ENCODE results near the gene CHPT1. TPM values are rescaled to one million over a fixed set of nuclear protein-coding genes. Genes with fewer than 3 reads are reported as not detected.
A peak's percentile ranks its signal among the peaks of the same experiment; 100 is the strongest.

Gene CHPT1
- total and polyA plus RNA-seq, 11 donors: 73.5 to 208 (median 98.9) TPM

- no peak for ATAC-seq
- Histone ChIP-seq H3K4me1 (no peaks in the 10 kb centered on the region), H3K27ac (no peak overlapping the region)
These were observed 40.0 kb downstream of the CHPT1 start for GRCh38 chr12:101737476-101737875.

GRCh38 chr12:101738920-101739665, 41.7 kb downstream of the CHPT1 start, which contains the start of gene SYCP3:
TSS of gene SYCP3 (minus strand) at chr12:101739462. CDS start at chr12:101737935, 1,527 bp downstream.
- H3K4me3 ChIP-seq: no peak within 1 kb of the TSS
- TF ChIP-seq POLR2A (IDR thresholded peaks at IDR 0.05): no peak
- no peak for TF ChIP-seq CTCF (IDR thresholded peaks at IDR 0.05)
- peaks cover 0 to 6% (median 0%) of the 10 kb centered on the region in 12 donors for H3K4me1 ChIP-seq
- intact Hi-C loops (cut with DNase I): no loop called here
- no peaks in the 10 kb centered on the region for H3K27me3 ChIP-seq
- H3K27ac ChIP-seq: no peak within 1 kb of the TSS
- DNase-seq: peak in 1 of 5 donors; percentile 61
- H3K9me3 ChIP-seq: no peaks in the 10 kb centered on the region
- 97 to 98% (median 98%) methylated on average over 55 to 57 of the region's 57 CpGs for WGBS, 4 donors
- peaks cover 0 to 90% (median 49%) of the 10 kb centered on the region in 9 donors for H3K36me3 ChIP-seq
- ATAC-seq: peak in 2 of 4 donors; percentile 42 to 62

More at GRCh38 chr12:101737476-101737875, 40.0 kb downstream of the CHPT1 start:
- H3K4me3 ChIP-seq: no peak overlapping the region
- intact Hi-C loops (cut with DNase I): no loop called here
- DNase-seq: no peak
- H3K9me3 ChIP-seq: no peaks in the 10 kb centered on the region
- TF ChIP-seq CTCF (IDR thresholded peaks at IDR 0.05) (no peak), POLR2A (IDR thresholded peaks at IDR 0.05) (no peak)
- H3K27me3 ChIP-seq: no peaks in the 10 kb centered on the region
- WGBS, 4 donors: 86 to 95% (median 94%) methylated on average over 6 of the region's 6 CpGs
- peaks cover 0 to 89% (median 47%) of the 10 kb centered on the region in 9 donors for H3K36me3 ChIP-seq

- no peaks in the 10 kb centered on the region for H3K9me3 ChIP-seq
- H3K4me1 ChIP-seq: peaks cover 0 to 6% (median 0%) of the 10 kb centered on the region in 12 donors
- H3K4me3 ChIP-seq: no peak overlapping the region
- 85 to 95% (median 94%) methylated on average over 5 of the region's 5 CpGs for WGBS, 4 donors
- H3K27me3 ChIP-seq: no peaks in the 10 kb centered on the region
- intact Hi-C loops (cut with DNase I): loop anchor here in 1 of 10 donors (10.0 kb wide), 1 partner anchor 246 kb away; no protein-coding TSS in a partner anchor
- TF ChIP-seq CTCF (IDR thresholded peaks at IDR 0.05) (no peak), POLR2A (IDR thresholded peaks at IDR 0.05) (no peak)
- DNase-seq: no peak
- H3K36me3 ChIP-seq: peaks cover 0 to 92% (median 64%) of the 10 kb centered on the region in 9 donors
- no peak overlapping the region for H3K27ac ChIP-seq
- no peak for ATAC-seq
These were observed 43.1 kb downstream of the CHPT1 start for GRCh38 chr12:101740566-101740965.

- no peak for DNase-seq
- intact Hi-C loops (cut with DNase I): loop anchor here in 1 of 10 donors (10.0 kb wide), 1 partner anchor 246 kb away; no protein-coding TSS in a partner anchor
- Histone ChIP-seq H3K4me1 (peaks cover 0 to 6% (median 0%) of the 10 kb centered on the region in 12 donors), H3K9me3 (no peaks in the 10 kb centered on the region), H3K27ac (no peak overlapping the region), H3K4me3 (no peak overlapping the region), H3K27me3 (no peaks in the 10 kb centered on the region), H3K36me3 (peaks cover 0 to 93% (median 68%) of the 10 kb centered on the region in 9 donors)
- ATAC-seq: no peak
- 79 to 86% (median 83%) methylated on average over 5 of the region's 5 CpGs for WGBS, 4 donors
- TF ChIP-seq CTCF (IDR thresholded peaks at IDR 0.05) (no peak), POLR2A (IDR thresholded peaks at IDR 0.05) (no peak)
These were observed 43.5 kb downstream of the CHPT1 start for GRCh38 chr12:101740980-101741379.
